Activated CD8-positive, alpha-beta memory T cell treated with anti-CD3 and anti-CD28 coated beads, Interleukin-2, amount 50 U/mL, for 1 hour (primary cell): ENCODE measurements around the gene TRIO.

Source experiments
- DNase-seq: peaks from one replicate; pipeline ENCODE4 v3.0.0-alpha.2; 2020; ENCODE audit errors: extremely low read depth

TRIO gene

DNA sequence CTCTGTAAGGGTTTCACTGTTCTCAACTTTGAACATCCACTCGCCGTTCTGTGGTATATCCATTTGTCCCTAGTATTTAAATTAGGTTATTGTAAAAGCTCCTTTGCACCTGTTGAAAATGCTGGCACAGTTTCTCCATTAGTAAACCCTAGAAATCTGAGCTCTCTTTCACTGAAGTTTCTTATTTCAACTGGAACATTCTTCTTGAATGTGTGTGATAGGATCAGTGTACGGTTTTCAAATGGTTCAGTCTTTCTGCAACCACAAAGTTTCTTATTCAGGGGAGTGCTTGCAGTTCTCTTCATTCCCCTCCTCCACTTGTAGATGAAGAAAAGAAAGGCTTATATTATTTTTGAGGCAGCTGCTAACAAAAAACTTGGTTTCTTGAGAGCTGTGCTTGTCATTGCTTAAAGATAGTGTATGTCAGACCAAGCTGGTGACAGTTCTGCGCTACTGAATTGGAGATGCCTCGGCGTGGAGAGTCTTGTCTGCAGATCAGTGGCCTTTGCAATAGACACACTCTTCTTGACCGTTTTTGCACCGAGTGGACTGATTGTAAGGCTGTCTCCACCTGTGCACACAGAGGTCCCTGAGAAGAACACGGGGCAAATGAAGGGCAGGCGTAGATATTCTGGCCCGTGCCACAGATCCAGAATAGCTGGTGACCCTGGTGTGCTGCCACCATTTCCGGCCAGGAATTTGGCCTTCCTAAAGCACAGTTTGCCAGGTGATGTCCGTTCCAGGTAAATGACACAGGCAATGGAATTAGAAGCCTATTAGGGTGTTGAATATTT is 102.2 kb downstream of the TRIO start:
- no peak for DNase-seq

GRCh38 chr5:14246350-14247053 is 103.4 kb downstream of the TRIO start:
- no peak for DNase-seq

DNA sequence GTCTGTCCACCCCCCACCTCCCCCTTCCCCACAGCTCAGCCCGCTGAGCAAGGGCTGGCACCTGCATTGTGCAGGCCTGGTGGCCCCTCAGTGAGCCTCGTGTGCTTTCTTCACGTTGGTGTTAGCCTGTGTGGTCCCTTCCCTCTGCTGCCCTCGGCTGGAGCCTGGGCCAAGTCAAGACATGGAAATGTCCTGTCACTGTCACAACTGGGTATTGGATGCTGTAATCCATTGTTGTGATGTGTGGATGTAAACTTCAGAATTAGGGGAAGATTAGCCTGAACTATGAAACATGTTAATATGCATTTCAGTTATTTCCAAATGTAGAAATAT is 103.9 kb downstream of the TRIO start:
- DNase-seq = no peak

DNA sequence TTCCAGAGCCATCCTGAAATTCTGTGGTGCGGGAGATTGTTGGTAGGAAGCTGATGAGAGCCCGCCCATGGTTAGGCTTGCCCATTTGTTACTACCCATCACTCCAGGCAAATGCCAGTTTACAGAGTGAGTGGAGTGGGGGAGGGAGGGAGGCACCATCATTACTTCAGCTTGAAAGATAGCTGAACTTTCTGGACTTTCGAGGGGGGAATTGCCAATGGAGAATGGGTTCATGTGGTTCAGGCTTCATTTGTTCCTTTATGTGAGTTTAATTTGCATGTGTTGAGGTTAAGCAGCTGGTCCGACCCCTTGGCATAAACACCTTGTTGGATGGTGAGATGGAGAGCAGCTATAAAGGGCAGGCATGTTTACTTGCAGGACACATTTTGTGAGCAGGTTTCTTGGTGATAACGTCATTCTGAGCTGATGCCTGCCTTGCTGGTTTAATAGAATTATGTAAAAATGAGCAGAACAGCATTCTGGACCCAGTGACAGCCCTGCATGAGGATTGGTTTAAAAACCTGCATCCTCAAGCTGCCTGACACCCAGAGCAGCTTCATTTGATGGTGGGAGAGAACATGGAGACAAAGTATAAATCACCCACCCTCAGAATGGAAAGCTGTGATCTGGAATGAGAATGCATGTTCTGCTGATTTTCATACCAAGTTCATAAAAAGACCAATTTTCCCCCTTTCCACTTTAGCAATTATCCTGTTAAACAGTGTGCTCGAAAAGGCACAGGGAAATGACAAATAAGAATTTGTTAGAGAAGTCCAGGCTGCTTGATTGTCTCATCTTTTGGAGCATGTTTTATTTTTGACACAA is 106.3 kb downstream of the TRIO start:
- DNase-seq = no peak

GRCh38 chr5:14250084-14250695 is 107.0 kb downstream of the TRIO start:
- DNase-seq = no peak

GRCh38 chr5:14250748-14251701 is 107.9 kb downstream of the TRIO start:
- DNase-seq = no peak

- DNase-seq = no peak
Observed at GRCh38 chr5:14251733-14252132, 108.6 kb downstream of the TRIO start.

DNA sequence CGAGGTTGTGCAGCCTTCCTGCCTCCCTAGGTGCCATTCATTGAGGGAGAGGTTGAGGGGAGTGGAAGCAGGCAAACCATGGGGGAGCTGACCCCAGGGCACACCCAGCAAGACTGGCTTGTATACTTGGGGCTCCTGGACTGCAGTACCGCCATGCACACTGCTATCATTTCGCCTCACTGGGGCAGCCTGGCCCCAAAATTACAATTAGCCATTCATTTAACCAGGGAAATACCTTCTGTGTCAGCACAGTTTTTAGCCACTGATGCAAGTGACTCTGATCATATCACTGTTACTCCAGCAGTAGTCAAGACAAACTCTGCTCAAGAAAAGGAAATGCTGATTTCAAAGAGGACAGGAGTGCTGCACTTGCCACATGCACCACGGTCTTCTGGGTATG is 109.7 kb downstream of the TRIO start:
- no peak for DNase-seq

DNA sequence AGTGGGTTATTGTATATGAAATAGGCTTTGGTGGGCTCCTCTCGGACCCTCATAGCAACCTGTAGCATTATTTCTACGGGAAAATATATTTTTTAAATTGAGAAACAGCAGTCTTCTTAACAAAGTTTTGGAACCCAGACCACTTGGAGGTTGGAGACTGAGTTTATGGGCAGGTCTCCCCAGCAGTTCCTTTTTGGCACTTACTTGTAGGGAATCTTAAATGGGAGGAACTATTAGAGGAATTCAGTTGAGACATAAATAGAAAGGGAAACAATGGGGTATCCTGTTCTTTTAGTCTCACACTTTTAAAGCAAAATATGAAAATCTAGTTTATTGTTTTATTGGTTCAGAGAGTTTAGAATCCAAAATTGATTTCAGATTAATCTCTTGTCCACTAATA is 111.5 kb downstream of the TRIO start:
- no peak for DNase-seq

GRCh38 chr5:14256026-14256690 is 113.0 kb downstream of the TRIO start:
- DNase-seq = no peak

DNA sequence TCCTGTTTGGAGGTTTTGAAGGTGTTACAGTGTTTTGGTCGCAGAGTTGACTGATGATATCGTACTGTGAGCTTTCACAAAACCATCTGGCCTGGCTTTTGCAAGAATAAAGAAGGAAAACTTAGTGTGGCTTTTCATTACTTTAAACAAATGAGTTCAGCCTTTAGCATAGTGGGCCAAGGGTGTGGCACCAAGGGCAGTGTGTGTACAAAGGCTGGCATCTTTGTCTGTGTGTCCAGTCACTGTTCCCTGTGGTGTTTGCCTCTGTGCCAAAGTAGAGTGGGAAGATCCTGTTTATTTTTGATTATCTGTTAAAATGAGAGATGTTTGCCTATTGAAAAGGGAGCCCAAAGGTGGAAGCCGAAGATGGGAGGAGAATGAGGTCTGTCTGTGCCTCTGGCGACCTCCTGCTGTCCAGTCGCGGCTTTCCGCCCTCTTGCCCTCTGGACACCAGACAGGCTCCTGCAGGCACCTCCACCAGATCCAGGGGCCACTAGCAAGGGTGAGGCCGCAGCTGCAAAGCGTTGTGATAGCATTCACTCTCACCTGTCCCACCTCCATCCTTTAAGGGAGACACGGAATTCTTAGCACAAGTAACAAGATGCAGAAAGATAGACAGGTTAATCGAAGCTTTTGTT is 113.7 kb downstream of the TRIO start:
- no peak for DNase-seq

DNA sequence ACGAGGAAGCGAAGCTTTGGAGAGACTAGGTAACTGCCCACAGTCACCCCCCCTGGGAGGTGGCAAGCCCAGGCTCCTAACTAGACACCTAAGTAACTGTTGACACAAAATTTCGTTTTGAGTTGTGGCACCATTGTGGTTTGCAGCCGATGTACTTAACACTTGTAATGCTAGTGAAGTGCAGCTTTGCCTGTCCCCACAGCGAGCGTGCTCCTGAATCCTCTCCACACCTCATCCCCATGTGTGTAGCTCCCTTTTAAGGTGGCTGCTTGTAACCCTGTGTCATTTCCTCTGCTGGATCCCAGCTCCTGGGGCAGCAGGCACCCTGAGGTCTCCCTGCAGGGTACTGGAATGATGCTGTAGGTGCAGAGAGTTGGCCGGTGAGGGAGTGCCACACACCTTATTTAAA is 114.9 kb downstream of the TRIO start:
- DNase-seq = no peak

DNA sequence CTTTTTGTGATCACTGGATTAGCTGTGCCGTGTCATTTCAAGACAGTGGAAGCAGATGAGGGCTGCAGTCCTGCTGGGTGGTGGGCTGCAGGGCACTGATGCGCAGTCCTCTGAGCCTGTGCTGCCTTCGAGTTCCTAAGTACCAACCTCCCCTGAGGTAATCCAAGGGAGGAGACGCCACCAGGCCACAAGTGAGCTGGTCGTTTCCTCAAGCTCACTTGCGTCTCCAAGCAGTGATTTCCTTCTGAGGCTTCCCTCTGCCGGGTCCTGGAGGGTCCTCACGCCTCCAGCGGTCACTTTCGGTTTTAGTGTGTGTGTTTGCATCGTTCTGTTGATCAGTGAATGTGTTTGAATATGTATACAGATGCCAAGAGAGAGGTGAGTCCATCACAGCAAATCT is 115.7 kb downstream of the TRIO start:
- DNase-seq = no peak

GRCh38 chr5:14260637-14261036 is 117.5 kb downstream of the TRIO start:
- DNase-seq = no peak

DNA sequence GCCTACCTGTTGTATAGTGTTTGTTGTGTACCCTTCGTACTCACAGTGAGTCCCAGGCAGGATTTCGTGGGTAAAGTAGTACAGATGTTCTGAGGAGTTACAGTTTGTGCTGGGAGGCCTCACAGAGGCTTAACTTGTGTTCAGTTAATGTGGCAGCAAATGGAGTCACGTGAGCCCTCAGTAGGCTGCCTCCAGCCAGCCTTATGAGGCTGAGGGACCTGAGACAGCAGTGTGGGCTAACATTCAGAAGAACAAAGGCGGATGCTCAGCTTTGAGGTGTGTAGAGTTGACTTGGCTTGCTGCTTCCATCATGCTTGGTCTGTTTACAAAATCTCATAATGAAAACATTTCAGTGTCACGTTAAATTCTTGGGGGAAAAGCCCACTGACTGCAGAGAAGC is 118.1 kb downstream of the TRIO start:
- DNase-seq = no peak

DNA sequence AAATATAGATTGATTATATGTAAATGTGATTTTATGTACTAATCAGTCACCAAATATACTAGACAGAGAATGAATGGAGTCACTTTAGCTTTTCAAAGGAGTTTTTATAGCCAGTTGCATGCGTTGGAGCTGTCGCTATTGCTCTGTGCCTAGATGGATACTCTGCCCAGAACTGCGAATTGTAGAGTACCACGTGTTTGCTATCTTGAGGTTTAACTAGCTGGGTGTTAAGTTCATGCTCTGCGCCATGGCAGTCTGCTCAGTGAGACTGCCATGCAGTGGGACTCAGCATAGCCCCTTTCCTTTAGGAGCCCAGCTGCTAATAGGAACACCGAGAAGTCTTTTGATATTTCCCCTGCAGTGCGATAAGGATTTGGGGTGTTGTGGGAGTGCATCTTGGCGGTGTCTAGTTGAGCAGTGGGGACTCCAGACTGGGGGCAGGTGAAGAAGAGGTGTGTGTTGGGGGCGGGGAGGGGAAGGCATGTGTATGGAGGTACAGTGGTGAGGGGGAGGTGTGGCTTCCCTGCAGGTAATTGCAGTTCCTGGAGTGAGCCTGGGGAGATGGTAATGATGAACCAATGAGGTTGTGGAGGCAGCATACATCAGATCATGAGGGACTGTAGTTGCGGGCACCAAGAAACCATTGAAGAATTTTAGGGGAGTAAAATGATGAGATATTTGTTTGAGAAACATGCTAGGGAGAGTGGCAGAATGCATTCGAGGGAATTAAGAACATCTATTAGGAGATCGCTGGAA is 118.9 kb downstream of the TRIO start:
- DNase-seq = no peak

DNA sequence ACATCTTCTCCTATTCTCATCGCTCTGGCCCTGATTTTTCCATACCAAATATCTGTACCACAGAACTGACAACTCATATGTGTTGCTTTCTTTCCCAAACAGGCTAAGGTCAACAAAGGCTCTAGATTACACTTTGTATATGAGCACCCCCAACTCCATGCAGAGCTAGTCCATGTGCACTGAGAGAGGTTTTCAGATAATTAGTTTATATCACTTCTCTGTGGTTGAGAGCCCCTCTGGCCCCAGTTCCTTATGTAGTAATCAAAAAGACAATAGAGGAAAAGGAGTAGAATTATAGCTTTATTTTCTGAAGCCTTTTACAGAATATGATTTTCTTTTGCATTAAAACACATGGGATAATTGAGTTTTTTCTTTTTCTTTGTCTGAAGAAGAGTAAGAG is 120.0 kb downstream of the TRIO start:
- no peak for DNase-seq

GRCh38 chr5:14263699-14264098 is 120.6 kb downstream of the TRIO start:
- no peak for DNase-seq

GRCh38 chr5:14264605-14265316 is 121.6 kb downstream of the TRIO start:
- peak; percentile 13 for DNase-seq
